HL-60 (cell line): ENCODE measurements around the gene LAMA2.

Source experiments
- DNase-seq, 2 experiments: peaks; one replicate each; pipeline ENCODE4 v3.0.0-alpha.2; 2010 to 2020; ENCODE audit warnings: low read depth in 1 of 2, low spot score in 1 of 2
- H3K27ac ChIP-seq: fragments of 250-450 bp; sonication (Bioruptor Pico); replicated peaks from 2 replicates; pipeline ENCODE4 v1.5.1; 2020; ENCODE audit warnings: mild to moderate bottlenecking, moderate library complexity
- H3K27me3 ChIP-seq: fragments of 250-450 bp; sonication (Bioruptor Pico); 2 replicates; pipeline ENCODE4 v1.5.1; 2021; ENCODE audit warnings: mild to moderate bottlenecking, moderate library complexity; ENCODE audit not compliant: insufficient read depth, poor library complexity, severe bottlenecking
- H3K4me3 ChIP-seq: replicated peaks from 2 replicates; pipeline ENCODE4 v1.5.1; 2011; ENCODE audit warnings: mild to moderate bottlenecking, control low read depth, low read length; ENCODE audit not compliant: insufficient read depth
- CTCF ChIP-seq: IDR thresholded peaks from one replicate; pipeline ENCODE4 v1.5.1; 2011; ENCODE audit warnings: low read length, control low read depth, inconsistent platforms; ENCODE audit not compliant: insufficient read depth
- GABPA ChIP-seq: IDR thresholded peaks from 2 replicates; pipeline ENCODE4 v1.6.1; 2012; ENCODE audit warnings: low read depth
- POLR2AphosphoS5 ChIP-seq: IDR thresholded peaks from 2 replicates; pipeline ENCODE4 v1.6.1; 2012; ENCODE audit warnings: low read depth
- REST ChIP-seq: IDR thresholded peaks from 2 replicates; pipeline ENCODE4 v1.6.1; 2012; ENCODE audit warnings: low read depth; ENCODE audit not compliant: insufficient replicate concordance
- SPI1 ChIP-seq: IDR thresholded peaks from 2 replicates; pipeline ENCODE4 v1.6.1; 2012; ENCODE audit warnings: low read depth, mild to moderate bottlenecking, borderline replicate concordance

LAMA2 gene

GRCh38 chr6:129493354-129493902 is 610.5 kb downstream of the LAMA2 start:
- Histone ChIP-seq H3K27me3 (peaks cover 5% of the 10 kb centered on the region), H3K27ac (no peak overlapping the region), H3K4me3 (no peak overlapping the region)
- no peak for DNase-seq
- no peak for TF ChIP-seq SPI1
- no peak for TF ChIP-seq CTCF
- TF ChIP-seq GABPA = no peak
- TF ChIP-seq REST = no peak
- no peak for TF ChIP-seq POLR2AphosphoS5

GRCh38 chr6:129494099-129494498 is 611.2 kb downstream of the LAMA2 start:
- H3K27ac ChIP-seq = no peak overlapping the region

More at GRCh38 chr6:129494099-129494498, 611.2 kb downstream of the LAMA2 start:
- Histone ChIP-seq H3K27me3 (peaks cover 5% of the 10 kb centered on the region), H3K4me3 (no peak overlapping the region)
- TF ChIP-seq POLR2AphosphoS5 = no peak
- no peak for TF ChIP-seq REST
- no peak for TF ChIP-seq SPI1
- TF ChIP-seq GABPA = no peak
- TF ChIP-seq CTCF = no peak
- no peak for DNase-seq
